Bronchial epithelial cell (primary cell): ENCODE data around the gene KRI1. TPM values are rescaled to one million over a fixed set of nuclear protein-coding genes. Genes with fewer than 3 reads are reported as not detected.
A peak's percentile ranks its signal among the peaks of the same experiment; 100 is the strongest.

Source experiments
- DNase-seq: peaks from one replicate; pipeline ENCODE4 v3.0.0-alpha.2; 2010; ENCODE audit warnings: low read depth
- FAIRE-seq: peaks from 2 replicates; lab custom pipeline; 2011; peaks lifted over from hg19 to GRCh38; lab: Jason Lieb, UNC
- H3K27me3 ChIP-seq: 2 replicates; pipeline ENCODE4 v1.5.1; 2011; ENCODE audit warnings: low read length; ENCODE audit not compliant: control insufficient read depth, insufficient read depth
- H3K36me3 ChIP-seq: 2 replicates; pipeline ENCODE4 v1.5.1; 2011; ENCODE audit warnings: low read length; ENCODE audit not compliant: control insufficient read depth, insufficient read depth
- H3K4me3 ChIP-seq: 2 replicates; pipeline ENCODE4 v1.5.1; 2011; ENCODE audit warnings: mild to moderate bottlenecking, low read depth, low read length, control low read depth
- CTCF ChIP-seq: IDR thresholded peaks from 2 replicates; pipeline ENCODE4 v1.5.1; 2011; ENCODE audit warnings: mild to moderate bottlenecking, moderate library complexity, low read length, control low read depth, inconsistent platforms; ENCODE audit not compliant: insufficient read depth, severe bottlenecking
- total RNA-seq: library from RNA; depleted of rRNA; stranded (reverse); fragments of >200 nt; gene quantifications from 2 replicates; pipeline ENCODE4 v1.2.1, GENCODE V29; 2014

KRI1 gene
- total RNA-seq, 1 donor from 2014 or later: 8.2 TPM

GRCh38 chr19:10565028-10565566 is 713 bp downstream of the KRI1 start:
- peak; percentile 53 for TF ChIP-seq CTCF
- DNase-seq (no peak), FAIRE-seq (no peak)
- Histone ChIP-seq H3K36me3 (peaks cover 13% of the 10 kb centered on the region), H3K27me3 (no peaks in the 10 kb centered on the region), H3K4me3 (peak overlapping the region; percentile 99)

GRCh38 chr19:10562609-10563008 is 3.2 kb downstream of the KRI1 start:
- Histone ChIP-seq H3K27me3 (no peaks in the 10 kb centered on the region), H3K4me3 (no peak overlapping the region), H3K36me3 (peaks cover 27% of the 10 kb centered on the region)
- DNase-seq (no peak), FAIRE-seq (no peak)
- TF ChIP-seq CTCF: no peak

GRCh38 chr19:10560154-10560553 is 5.7 kb downstream of the KRI1 start:
- FAIRE-seq (no peak), DNase-seq (no peak)
- no peak overlapping the region for H3K4me3 ChIP-seq
- TF ChIP-seq CTCF: no peak
- peaks cover 31% of the 10 kb centered on the region for H3K36me3 ChIP-seq
- no peaks in the 10 kb centered on the region for H3K27me3 ChIP-seq

- no peak for FAIRE-seq
- Histone ChIP-seq H3K27me3 (no peaks in the 10 kb centered on the region), H3K36me3 (peaks cover 30% of the 10 kb centered on the region), H3K4me3 (no peak overlapping the region)
- no peak for DNase-seq
- TF ChIP-seq CTCF: no peak
Measured at GRCh38 chr19:10557603-10558197, 8.1 kb downstream of the KRI1 start.

GRCh38 chr19:10555610-10555973 is 10.2 kb downstream of the KRI1 start:
- no peak for TF ChIP-seq CTCF
- H3K27me3 ChIP-seq: no peaks in the 10 kb centered on the region
- peaks cover 29% of the 10 kb centered on the region for H3K36me3 ChIP-seq
- FAIRE-seq (no peak), DNase-seq (no peak)
- H3K4me3 ChIP-seq: no peak overlapping the region
